IPS-18c (cell line): ENCODE measurements around the gene ADAM12.
"Not testable (repeated sequence)": the region's sequence is repeated elsewhere in the genome, so short reads cannot be mapped to it uniquely, and the experiment has no call there.

ENCODE experiments used
- H3K4me3 ChIP-seq: 2 replicates; pipeline ENCODE4 v1.7.0; 2013; ENCODE audit warnings: low read depth, mild to moderate bottlenecking, low read length, moderate library complexity; ENCODE audit not compliant: insufficient read depth
- H3K9me3 ChIP-seq: one replicate; pipeline ENCODE4 v1.6.1; 2013; ENCODE audit warnings: mild to moderate bottlenecking, low read length, moderate library complexity; ENCODE audit not compliant: control insufficient read depth, insufficient read depth

ADAM12 gene

GRCh38 chr10:126349676-126350075 is 38.6 kb downstream of the ADAM12 start:
- no peak overlapping the region for H3K4me3 ChIP-seq
- no peaks in the 10 kb centered on the region for H3K9me3 ChIP-seq

GRCh38 chr10:126349101-126349500 is 39.2 kb downstream of the ADAM12 start:
- Histone ChIP-seq H3K4me3 (no peak overlapping the region), H3K9me3 (no peaks in the 10 kb centered on the region)

GRCh38 chr10:126343496-126343895 is 44.8 kb downstream of the ADAM12 start:
- H3K4me3 ChIP-seq, H3K9me3 ChIP-seq: not testable (repeated sequence)

DNA sequence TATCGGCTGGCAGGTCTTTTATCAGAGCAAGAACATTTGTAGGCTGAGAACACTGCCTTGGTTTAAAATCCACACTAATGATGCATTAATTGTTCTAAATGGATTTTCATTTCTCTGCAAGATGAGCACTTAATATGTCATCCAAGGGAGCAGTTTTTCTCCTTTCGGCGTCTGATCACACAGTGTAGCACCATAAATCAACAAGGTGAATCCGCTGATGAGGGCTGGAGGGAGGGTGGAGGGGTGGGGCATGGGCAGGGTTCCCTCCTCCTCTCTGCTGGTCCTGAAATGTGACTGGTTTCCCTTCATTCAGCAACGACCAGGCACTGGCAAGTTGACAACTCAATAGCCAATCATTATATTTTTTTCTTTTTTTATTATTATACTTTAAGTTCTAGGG is 45.6 kb downstream of the ADAM12 start:
- peaks cover 2% of the 10 kb centered on the region for H3K9me3 ChIP-seq
- H3K4me3 ChIP-seq, result no peak overlapping the region

DNA sequence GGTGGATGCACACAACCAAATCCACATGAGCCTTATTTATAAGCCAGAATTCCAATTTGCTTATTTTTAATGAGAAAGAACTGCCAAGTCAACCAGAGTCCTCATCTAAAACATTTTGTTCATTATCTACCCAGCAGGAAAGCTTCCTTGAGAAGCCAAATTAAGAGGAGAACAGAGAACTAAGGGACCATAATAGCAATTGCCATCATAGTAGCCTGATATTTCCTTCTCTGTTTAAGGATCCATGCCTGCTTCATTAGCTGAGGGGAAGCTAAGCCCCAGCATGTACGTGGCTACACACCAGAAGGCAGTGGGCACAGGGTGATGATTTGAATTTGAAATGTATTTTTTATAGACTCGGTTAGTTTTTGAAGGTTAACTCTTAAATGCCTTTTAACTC is 46.8 kb downstream of the ADAM12 start:
- H3K4me3 ChIP-seq, result no peak overlapping the region
- H3K9me3 ChIP-seq, result peaks cover 2% of the 10 kb centered on the region

GRCh38 chr10:126337251-126337810 is 50.9 kb downstream of the ADAM12 start:
- H3K4me3 ChIP-seq, result no peak overlapping the region
- H3K9me3 ChIP-seq, result peaks cover 2% of the 10 kb centered on the region

DNA sequence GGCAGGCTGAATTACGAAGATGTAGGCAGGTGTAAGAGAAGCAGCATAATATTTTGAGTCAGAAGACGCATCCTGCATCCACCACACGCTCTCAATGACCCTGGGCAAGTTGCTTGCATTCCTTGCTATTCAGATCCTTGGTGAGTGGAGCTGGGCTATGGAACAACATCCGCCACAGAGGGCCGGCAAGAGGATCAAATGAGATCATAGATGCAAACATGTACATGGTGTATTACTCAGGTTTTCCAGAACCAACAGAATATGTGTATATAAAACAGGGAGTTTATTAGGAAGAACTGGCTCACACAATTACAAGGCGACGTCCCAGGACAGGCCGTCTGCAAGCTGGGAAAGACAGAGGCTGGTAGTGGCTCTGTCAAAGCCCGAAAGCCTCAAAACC is 51.5 kb downstream of the ADAM12 start:
- Histone ChIP-seq H3K4me3 (no peak overlapping the region), H3K9me3 (peaks cover 2% of the 10 kb centered on the region)

GRCh38 chr10:126334272-126334671 is 54.0 kb downstream of the ADAM12 start:
- no peaks in the 10 kb centered on the region for H3K9me3 ChIP-seq
- H3K4me3 ChIP-seq, result no peak overlapping the region

DNA sequence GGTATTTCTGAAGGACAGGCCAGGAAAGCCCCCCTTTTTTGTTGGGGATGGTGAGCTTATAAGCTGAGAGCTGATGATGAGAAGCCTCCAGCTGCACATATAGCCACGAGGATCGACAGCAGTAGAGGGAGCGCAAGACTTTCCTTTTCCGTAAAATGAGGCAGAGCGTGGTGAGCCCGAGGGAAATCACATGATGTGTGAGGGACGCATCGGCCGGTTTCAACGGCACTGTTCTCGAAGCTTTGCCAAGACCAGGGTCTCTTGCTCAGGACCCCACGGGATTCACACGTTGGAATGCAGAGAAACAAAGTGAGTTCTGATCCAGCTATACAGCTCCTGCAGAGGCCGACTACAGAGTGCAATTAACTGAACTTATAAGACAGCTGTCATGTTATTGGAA is 55.7 kb downstream of the ADAM12 start:
- Histone ChIP-seq H3K9me3 (no peaks in the 10 kb centered on the region), H3K4me3 (no peak overlapping the region)

- no peaks in the 10 kb centered on the region for H3K9me3 ChIP-seq
- H3K4me3 ChIP-seq, result no peak overlapping the region
These were observed 57.2 kb downstream of the ADAM12 start for GRCh38 chr10:126331101-126331500.

DNA sequence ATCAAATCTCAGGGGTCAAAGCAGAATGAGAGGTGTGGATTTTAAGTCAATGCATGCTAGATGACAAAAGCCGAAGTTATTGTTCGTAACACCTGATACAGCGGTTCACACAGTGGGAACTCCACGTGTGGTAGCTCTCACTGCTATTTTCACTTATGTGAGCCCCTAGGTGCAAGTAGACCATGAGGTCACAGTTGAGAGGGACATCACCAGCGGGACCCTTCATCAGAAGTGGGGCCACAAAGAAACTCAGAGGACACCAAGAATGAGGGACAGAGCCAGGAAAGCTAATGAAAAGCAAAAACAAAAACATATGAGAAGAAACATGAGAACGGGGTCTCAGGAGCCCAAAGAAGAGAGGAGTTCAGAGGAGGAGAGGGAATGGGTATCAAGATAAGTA is 63.5 kb downstream of the ADAM12 start:
- no peak overlapping the region for H3K4me3 ChIP-seq
- H3K9me3 ChIP-seq, result no peaks in the 10 kb centered on the region

GRCh38 chr10:126321440-126321839 is 66.8 kb downstream of the ADAM12 start:
- H3K9me3 ChIP-seq, result no peaks in the 10 kb centered on the region
- no peak overlapping the region for H3K4me3 ChIP-seq

DNA sequence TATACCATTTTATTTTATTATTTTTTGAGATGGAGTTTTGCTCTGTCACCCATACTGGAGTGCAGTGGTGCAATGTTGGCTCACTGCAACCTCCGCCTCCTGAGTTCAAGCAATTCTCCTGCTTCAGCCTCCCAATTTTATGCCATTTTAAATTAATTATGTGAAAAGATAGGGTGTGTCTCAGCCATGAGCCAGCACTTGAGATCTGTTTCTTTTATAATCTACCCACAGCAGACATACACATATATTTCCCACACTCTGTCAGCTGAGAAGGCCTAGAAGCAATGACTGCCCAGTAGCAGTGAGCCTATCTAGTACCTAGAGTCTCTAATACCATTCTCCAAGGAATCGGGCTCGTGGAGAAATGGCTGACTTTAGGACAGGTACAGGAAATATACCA is 70.5 kb downstream of the ADAM12 start:
- Histone ChIP-seq H3K9me3 (no peaks in the 10 kb centered on the region), H3K4me3 (no peak overlapping the region)

DNA sequence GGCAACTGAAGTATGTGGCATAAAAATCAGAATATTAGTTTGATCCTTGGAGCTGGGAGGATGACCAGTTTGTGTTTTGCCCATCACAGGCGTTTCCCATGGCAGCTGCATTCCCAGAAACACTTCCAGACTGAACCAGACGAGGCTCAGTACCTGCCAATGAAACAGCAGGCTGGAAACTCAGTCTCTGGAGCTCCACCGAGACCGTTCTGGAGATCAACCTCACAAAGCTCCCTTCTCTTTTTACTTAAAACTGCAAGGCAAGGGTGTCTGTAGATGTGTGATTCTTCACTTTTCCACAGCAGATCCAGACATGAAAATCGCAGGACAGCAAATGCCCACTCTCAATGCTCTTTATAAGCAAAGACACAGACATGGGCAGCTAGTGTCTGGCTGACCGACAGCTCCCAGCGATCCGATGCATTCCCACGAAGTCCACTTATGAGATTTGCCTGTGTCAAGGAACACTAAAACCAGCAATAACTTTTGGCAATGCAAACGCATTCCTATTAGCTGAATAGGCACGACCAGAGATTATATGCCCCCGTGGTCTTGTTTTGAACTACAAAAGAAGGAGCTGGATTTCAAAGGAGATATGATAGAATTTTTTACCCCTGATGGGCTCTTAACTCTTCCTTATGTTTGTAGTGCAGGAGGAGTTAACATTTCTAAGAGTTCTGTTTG is 72.6 kb downstream of the ADAM12 start:
- Histone ChIP-seq H3K4me3 (no peak overlapping the region), H3K9me3 (no peaks in the 10 kb centered on the region)

DNA sequence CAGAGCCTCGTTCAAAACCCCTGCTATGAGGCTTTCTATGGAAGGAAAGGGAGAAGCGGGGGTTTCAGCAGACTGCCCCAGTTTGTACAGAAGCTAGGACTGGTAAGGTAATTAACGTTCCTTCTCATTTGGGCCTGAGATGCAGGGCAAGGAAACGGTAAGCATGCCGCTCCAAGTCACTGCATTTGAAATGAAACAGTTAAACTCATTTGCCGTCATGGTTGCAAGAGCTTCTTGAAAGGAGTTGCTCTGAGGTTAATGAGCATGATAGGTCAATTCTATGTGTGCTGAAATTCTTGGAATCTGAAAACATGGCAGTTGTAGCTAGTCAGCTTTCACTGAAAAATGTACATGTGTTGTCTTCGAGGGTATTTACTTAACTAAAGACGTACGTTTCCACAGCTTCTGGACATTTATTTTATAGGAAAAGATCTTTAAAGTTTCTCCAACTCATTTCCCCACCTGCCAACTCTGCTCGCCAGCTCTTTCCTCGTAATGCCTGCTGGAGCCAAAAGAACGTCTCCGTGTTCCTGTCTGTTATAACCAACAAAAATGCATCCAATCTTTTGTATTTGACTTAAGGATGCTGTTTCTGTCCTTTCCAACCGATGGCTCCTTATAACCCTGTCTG is 73.3 kb downstream of the ADAM12 start:
- H3K9me3 ChIP-seq, result no peaks in the 10 kb centered on the region
- H3K4me3 ChIP-seq, result no peak overlapping the region

DNA sequence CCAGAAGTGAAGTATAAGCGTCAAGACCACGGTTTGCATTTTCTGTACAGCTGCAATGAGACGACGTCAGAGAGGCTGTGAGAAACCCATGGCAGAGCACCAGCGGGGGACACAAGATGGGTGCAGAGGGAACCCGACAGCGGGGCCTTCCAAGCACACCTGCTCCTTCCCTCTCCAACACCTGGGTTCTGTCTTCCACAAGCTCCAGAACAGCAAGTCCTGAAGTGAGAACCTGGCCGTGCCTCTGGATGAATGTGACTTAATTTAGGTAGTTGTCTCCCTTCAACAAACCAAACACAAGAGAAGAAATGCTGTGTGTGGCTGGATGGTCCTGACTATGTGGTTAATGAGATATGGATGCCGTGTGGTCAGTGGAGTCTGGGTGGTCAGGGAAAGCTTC is 76.1 kb downstream of the ADAM12 start:
- Histone ChIP-seq H3K9me3 (no peaks in the 10 kb centered on the region), H3K4me3 (no peak overlapping the region)

- no peak overlapping the region for H3K4me3 ChIP-seq
- no peaks in the 10 kb centered on the region for H3K9me3 ChIP-seq
These were observed 78.9 kb downstream of the ADAM12 start for GRCh38 chr10:126309228-126309883.
